Mammary epithelial cell (primary cell): ENCODE data around the gene ITGA11.

Source experiments
- EZH2 ChIP-seq: IDR thresholded peaks from 2 replicates; pipeline ENCODE4 v1.6.1; 2012; ENCODE audit warnings: low read length, inconsistent platforms, borderline replicate concordance
- TF ChIP-seq, protein P1 (sequence below), 2 donors: IDR thresholded peaks in 1 of 2; conservative IDR thresholded peaks in 1 of 2; 2 replicates each; pipeline ENCODE4 v1.5.1; 2011 to 2012; ENCODE audit warnings: inconsistent platforms in 2 of 2, low read length in 2 of 2, mild to moderate bottlenecking in 2 of 2, control low read depth in 1 of 2, low read depth in 1 of 2; ENCODE audit not compliant: insufficient read depth in 1 of 2; ENCODE audit errors: extremely low read depth in 1 of 2

DNA sequence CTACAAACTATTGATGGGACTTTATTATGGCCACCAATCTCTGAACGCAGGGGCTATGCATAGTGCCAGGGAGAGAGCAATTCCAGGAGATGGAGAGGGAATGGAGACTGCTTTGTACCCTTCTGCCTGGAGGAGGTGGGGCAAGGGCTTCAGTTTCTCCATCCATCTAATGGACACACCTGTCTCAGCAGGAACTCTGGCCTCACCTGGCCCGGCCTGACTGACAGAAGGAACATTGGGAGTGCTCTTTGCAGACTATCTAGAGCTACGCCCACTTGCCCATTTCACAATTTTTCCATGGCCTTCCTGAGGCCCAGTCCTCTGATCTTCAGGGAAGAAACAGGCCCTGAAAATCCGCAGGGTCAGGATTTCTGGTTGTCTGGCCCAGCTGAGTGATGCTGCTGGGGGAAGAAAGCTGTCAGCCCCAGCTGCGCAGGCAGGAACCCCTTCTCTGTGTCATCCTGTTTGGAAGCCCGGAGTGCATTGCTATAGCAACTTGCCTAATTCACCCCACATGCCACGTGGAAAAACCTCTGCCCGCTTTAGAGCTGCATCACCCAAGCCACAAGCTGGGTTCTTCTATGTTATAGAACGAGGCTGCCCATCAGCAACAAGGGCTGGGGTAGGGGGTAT, 6.4 kb downstream of the ITGA11 start:
- TF ChIP-seq, protein P1, sequence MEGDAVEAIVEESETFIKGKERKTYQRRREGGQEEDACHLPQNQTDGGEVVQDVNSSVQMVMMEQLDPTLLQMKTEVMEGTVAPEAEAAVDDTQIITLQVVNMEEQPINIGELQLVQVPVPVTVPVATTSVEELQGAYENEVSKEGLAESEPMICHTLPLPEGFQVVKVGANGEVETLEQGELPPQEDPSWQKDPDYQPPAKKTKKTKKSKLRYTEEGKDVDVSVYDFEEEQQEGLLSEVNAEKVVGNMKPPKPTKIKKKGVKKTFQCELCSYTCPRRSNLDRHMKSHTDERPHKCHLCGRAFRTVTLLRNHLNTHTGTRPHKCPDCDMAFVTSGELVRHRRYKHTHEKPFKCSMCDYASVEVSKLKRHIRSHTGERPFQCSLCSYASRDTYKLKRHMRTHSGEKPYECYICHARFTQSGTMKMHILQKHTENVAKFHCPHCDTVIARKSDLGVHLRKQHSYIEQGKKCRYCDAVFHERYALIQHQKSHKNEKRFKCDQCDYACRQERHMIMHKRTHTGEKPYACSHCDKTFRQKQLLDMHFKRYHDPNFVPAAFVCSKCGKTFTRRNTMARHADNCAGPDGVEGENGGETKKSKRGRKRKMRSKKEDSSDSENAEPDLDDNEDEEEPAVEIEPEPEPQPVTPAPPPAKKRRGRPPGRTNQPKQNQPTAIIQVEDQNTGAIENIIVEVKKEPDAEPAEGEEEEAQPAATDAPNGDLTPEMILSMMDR (conservative IDR thresholded peaks at IDR 0.05 in 1 of 2, IDR thresholded peaks at IDR 0.05 in 1 of 2; ENCODE audit: extremely low read depth in 1 of 2, insufficient read depth in 1 of 2, low read depth in 1 of 2, low read length in 2 of 2) = no peak
- TF ChIP-seq EZH2 = no peak
